WI38 (cell line): ENCODE measurements around the gene C2orf42.
"Not testable (repeated sequence)": the region's sequence is repeated elsewhere in the genome, so short reads cannot be mapped to it uniquely, and the experiment has no call there.

ENCODE experiments used
- H3K4me3 ChIP-seq: 2 replicates; pipeline ENCODE4 v1.5.1; 2011; ENCODE audit warnings: low read depth, mild to moderate bottlenecking, control low read depth, low read length
- TF ChIP-seq, protein P1 (sequence below): IDR thresholded peaks from 2 replicates; pipeline ENCODE4 v1.5.1; 2012; ENCODE audit warnings: low read depth, mild to moderate bottlenecking, control low read depth, low read length

Gene C2orf42

DNA sequence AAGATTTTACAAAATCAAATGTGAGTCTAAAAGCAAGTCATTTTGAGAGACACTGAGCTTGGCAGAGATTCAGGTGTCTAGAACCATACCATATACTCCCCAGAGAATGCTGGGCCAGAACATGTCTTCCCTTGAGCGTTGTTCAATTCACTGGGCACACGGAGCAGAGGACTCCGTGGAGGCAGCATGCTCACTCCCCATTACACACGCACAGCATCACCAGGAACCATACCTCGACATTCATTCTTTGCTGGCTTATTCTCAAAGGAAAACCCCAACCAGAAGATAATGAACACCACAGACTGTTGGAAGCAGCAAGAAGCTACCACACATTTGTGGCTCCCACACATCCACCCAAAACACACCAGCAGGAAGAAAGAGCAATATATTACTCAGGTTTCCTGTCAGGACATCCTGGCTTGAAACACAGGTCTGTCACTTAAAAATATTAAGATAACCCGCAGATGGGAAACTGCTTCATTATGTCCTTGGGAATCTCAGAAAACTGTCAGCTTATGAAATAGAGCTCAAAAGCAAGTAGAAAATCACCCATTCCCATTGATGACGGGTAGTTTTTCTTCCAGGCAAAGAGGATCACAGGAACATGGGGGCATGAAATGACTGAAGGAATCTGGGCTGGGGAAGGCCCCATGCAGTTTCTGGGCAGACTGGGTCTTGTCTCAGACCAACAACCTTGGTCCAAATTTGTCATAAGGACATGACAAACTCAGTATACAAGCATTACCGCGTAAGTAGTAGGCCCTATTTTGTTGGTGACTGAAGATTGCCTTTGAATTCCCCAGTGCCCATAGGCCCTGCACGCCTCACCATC, 57.1 kb downstream of the C2orf42 start:
- TF ChIP-seq, protein P1, sequence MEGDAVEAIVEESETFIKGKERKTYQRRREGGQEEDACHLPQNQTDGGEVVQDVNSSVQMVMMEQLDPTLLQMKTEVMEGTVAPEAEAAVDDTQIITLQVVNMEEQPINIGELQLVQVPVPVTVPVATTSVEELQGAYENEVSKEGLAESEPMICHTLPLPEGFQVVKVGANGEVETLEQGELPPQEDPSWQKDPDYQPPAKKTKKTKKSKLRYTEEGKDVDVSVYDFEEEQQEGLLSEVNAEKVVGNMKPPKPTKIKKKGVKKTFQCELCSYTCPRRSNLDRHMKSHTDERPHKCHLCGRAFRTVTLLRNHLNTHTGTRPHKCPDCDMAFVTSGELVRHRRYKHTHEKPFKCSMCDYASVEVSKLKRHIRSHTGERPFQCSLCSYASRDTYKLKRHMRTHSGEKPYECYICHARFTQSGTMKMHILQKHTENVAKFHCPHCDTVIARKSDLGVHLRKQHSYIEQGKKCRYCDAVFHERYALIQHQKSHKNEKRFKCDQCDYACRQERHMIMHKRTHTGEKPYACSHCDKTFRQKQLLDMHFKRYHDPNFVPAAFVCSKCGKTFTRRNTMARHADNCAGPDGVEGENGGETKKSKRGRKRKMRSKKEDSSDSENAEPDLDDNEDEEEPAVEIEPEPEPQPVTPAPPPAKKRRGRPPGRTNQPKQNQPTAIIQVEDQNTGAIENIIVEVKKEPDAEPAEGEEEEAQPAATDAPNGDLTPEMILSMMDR, result no peak
- H3K4me3 ChIP-seq, result no peak overlapping the region

DNA sequence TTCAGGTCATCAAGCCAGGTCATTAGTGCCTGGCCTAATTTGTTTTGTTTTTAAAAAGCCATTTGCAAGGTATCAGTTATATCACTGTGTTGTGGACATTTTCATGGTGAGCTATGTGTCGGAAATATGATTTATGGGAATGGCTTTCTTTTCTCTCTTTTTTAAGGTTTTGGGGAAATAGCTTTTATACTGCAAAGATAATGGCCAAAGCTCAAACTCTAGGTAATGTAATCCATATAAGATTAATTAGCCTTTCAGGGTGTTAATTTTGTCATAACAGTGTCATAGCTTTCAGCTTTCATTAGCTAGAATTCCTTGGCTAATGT, 57.7 kb downstream of the C2orf42 start:
- peak overlapping the region; percentile 41 for H3K4me3 ChIP-seq
- TF ChIP-seq, protein P1, result no peak

DNA sequence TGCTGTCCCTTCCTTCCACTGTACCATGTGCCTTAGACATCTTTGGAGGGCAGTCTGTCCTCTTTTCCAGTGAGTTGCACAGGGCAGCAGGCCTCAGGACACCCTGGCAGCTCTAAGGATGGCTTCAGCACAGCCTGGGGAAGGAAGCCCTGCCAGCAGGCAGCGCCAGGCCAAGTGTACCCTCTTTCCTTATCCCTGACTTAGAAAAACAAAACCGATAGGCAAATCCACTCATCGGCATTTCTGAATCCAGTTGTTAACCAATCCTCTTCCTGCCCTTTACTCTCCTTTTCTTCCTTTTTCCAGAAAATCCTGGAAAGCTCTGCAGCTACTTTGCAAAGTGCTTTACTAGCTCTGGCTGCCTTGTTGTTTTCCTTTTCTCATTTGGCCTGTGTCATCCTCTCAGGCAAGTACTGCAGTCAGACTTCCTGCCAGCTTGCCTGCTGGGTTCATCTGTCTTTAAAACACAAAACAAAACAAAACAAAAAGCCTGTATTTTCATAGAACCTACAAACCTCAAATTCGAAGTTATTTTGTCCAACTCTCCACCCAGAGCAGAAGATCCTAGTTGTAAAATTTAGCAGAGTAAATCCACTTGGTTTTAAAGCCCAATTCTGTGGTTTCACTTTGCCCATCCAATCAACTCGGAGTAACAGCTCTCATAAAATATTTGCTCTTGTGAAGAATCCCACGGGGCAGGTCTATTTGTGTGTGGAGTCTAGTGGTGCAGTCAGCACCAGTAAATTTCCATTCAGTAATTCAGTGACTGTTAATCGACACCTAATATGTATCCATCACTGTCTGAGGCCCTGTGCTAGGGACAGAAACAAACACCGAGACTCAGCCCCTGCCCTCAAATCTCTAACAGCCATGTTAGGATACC, 58.3 kb downstream of the C2orf42 start:
- TF ChIP-seq, protein P1, result no peak

DNA sequence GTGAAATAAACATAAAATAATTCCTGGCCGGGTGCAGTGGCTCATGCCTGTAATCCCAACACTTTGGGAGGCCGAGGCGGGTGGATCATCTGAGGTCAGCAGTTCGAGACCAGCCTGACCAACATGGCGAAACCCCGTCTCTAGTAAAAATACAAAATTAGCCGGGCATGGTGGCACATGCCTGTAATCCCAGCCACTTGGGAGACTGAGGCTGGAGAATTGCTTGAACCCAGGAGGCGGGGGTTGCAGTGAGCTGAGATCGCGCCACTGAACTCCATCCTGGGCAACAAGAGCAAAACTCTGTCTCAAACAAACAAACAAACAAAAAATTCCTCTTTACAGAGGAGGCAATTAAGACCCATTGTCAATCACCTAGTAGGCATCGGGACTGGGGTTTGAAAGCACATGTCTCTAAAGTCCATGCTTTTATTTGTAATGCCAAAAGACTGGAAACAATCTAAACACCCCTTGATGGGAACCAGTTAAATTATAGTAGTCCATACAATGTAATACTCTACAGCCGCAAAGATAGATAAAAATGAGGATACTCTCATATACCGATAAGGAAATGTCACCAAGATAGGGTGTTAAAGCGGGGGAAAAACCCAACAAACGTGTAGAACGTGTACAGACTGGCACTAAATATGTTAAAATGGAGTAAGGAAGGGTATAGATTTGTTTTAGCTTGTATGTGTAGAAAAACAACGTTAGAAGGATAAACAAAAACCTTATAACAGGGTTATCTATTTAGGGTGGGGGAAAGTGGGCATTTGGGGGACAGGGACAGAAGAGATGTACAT, 59.3 kb downstream of the C2orf42 start:
- not testable (repeated sequence) for H3K4me3 ChIP-seq

More for the DNA sequence above, 58.3 kb downstream of the C2orf42 start:
- peak overlapping the region; percentile 41 for H3K4me3 ChIP-seq

DNA sequence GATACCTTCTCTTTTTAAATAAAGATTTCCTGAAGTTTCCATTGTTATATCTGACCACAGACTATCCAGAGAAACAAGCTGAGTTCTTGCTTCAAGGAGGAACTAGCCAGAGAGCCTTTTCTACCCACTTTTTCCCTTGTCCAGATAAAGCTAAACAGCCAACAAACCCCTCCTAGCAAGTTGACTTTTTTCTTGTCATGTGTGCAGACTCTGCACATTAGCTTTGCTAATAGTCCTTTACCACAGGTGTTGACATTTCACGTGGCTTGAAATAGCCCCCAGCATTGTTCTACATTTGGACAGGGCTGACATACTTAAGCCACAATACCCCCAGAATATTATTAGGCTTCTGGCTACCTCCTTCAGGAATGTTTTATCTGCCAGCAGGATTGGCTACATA, 62.8 kb downstream of the C2orf42 start:
- H3K4me3 ChIP-seq, result no peak overlapping the region
- TF ChIP-seq, protein P1, result no peak

DNA sequence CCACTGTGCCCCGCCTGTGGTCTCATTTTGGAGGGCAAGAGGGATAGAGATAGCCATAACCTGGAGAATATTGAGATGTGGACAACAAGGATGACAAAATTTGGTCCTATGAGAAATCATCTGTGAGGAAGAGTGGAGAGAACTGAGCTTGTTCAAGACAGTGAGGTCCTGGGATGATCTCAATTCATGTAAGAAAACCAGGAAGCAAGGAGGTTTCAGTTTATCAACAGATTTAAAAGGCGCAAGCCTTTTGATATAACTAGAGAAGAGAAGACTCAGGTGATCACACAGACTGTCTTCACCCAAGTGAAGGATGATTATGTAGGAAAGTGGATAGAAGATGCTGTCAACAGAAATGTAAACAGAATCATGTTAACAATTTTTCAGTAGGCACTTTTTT, 64.4 kb downstream of the C2orf42 start:
- no peak overlapping the region for H3K4me3 ChIP-seq
- TF ChIP-seq, protein P1, result no peak

DNA sequence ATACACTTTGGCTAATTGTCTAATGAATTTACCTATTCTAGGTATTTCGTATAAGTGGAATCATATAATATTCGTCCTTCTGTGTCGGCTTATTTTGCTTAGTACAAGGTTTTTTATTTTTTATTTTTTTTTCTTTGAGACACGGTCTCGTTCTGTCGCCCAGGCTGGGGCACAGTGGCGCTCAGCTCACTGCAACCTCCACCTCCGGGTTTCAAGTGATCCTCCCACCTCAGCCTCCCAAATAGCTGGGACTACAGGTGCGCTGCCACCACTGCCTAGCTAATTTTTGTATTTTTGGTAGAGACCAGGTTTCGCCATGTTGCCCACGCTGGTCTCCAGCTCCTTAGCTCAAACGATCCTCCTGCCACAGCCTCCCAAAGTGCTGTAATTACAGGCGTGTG, 65.3 kb downstream of the C2orf42 start:
- TF ChIP-seq, protein P1, result no peak
- H3K4me3 ChIP-seq, result no peak overlapping the region
